HUES48 (cell line): ENCODE measurements around the gene SPG7.

Experiments
- H3K27ac ChIP-seq: one replicate; pipeline ENCODE4 v1.7.0; 2013; ENCODE audit warnings: low read depth, low read length, inconsistent platforms
- H3K27me3 ChIP-seq: 2 replicates; pipeline ENCODE4 v1.6.1; 2013; ENCODE audit warnings: mild to moderate bottlenecking, low read length; ENCODE audit not compliant: control insufficient read depth, insufficient read depth
- H3K36me3 ChIP-seq: 2 replicates; pipeline ENCODE4 v1.6.1; 2013; ENCODE audit warnings: low read length; ENCODE audit not compliant: control insufficient read depth, insufficient read depth
- H3K4me1 ChIP-seq: 2 replicates; pipeline ENCODE4 v1.6.1; 2013; ENCODE audit warnings: mild to moderate bottlenecking, low read length; ENCODE audit not compliant: control insufficient read depth, insufficient read depth
- H3K4me3 ChIP-seq: 2 replicates; pipeline ENCODE4 v1.5.1; 2013; ENCODE audit warnings: mild to moderate bottlenecking, low read depth, low read length
- H3K9ac ChIP-seq: 2 replicates; pipeline ENCODE4 v1.6.1; 2013; ENCODE audit warnings: mild to moderate bottlenecking, low read depth, low read length, moderate library complexity
- H3K9me3 ChIP-seq: 2 replicates; pipeline ENCODE4 v1.6.1; 2013; ENCODE audit warnings: low read length; ENCODE audit not compliant: control insufficient read depth, insufficient read depth

Gene SPG7

GRCh38 chr16:89557690-89558490 is 49.7 kb downstream of the SPG7 start:
- H3K36me3 ChIP-seq: peaks cover 71% of the 10 kb centered on the region

GRCh38 chr16:89560378-89561141 is 52.4 kb downstream of the SPG7 start, which contains the start of gene RPL13:
Gene RPL13, plus strand, starts transcription at chr16:89560682. Its CDS starts 278 bp downstream, at chr16:89560960.
- Histone ChIP-seq H3K9me3 (no peaks in the 10 kb centered on the region), H3K36me3 (peaks cover 62% of the 10 kb centered on the region), H3K27ac (peak within 1 kb of the TSS; percentile 97), H3K4me1 (peaks cover 31% of the 10 kb centered on the region), H3K9ac (peak within 1 kb of the TSS; percentile 99), H3K27me3 (no peaks in the 10 kb centered on the region), H3K4me3 (peak within 1 kb of the TSS; percentile 94)

More at GRCh38 chr16:89557690-89558490, 49.7 kb downstream of the SPG7 start:
- Histone ChIP-seq H3K9me3 (no peaks in the 10 kb centered on the region), H3K27me3 (no peaks in the 10 kb centered on the region), H3K4me3 (no peak overlapping the region), H3K4me1 (peaks cover 10% of the 10 kb centered on the region), H3K9ac (no peak overlapping the region), H3K27ac (no peak overlapping the region)

- Histone ChIP-seq H3K9ac (peak overlapping the region; percentile 99), H3K4me3 (peak overlapping the region; percentile 94), H3K27me3 (no peaks in the 10 kb centered on the region), H3K9me3 (no peaks in the 10 kb centered on the region), H3K27ac (peak overlapping the region; percentile 97), H3K36me3 (peaks cover 54% of the 10 kb centered on the region), H3K4me1 (peaks cover 35% of the 10 kb centered on the region)
Observed at GRCh38 chr16:89561142-89561883, 53.1 kb downstream of the SPG7 start.

- peak overlapping the region; percentile 97 for H3K27ac ChIP-seq
Observed at GRCh38 chr16:89561884-89562599, 53.8 kb downstream of the SPG7 start.

GRCh38 chr16:89562939-89563338 is 54.7 kb downstream of the SPG7 start:
- H3K27ac ChIP-seq: peak overlapping the region; percentile 76
- peaks cover 41% of the 10 kb centered on the region for H3K36me3 ChIP-seq
- H3K27me3 ChIP-seq: no peaks in the 10 kb centered on the region
- H3K9ac ChIP-seq: no peak overlapping the region
- H3K4me1 ChIP-seq: peaks cover 38% of the 10 kb centered on the region
- peak overlapping the region; percentile 21; the same call in 1 of the 2 replicates for H3K4me3 ChIP-seq
- no peaks in the 10 kb centered on the region for H3K9me3 ChIP-seq

More at GRCh38 chr16:89561884-89562599, 53.8 kb downstream of the SPG7 start:
- Histone ChIP-seq H3K36me3 (peaks cover 47% of the 10 kb centered on the region), H3K27me3 (no peaks in the 10 kb centered on the region), H3K4me1 (peaks cover 38% of the 10 kb centered on the region), H3K9me3 (no peaks in the 10 kb centered on the region), H3K9ac (peak overlapping the region; percentile 99), H3K4me3 (peak overlapping the region; percentile 94)

- Histone ChIP-seq H3K4me1 (peaks cover 38% of the 10 kb centered on the region), H3K36me3 (peaks cover 38% of the 10 kb centered on the region), H3K9ac (0 out of 2 replicates have a peak overlapping the region, but pooled peaks have one; percentile 15), H3K4me3 (peak overlapping the region; percentile 25; the same call in 1 of the 2 replicates), H3K27ac (peak overlapping the region; percentile 76), H3K27me3 (no peaks in the 10 kb centered on the region), H3K9me3 (no peaks in the 10 kb centered on the region)
Observed at GRCh38 chr16:89563639-89564392, 55.6 kb downstream of the SPG7 start.

- H3K9me3 ChIP-seq: no peaks in the 10 kb centered on the region
- H3K4me3 ChIP-seq: peak overlapping the region; percentile 25; the same call in 1 of the 2 replicates
- peaks cover 38% of the 10 kb centered on the region for H3K4me1 ChIP-seq
- peaks cover 38% of the 10 kb centered on the region for H3K36me3 ChIP-seq
- peak overlapping the region; percentile 45 for H3K9ac ChIP-seq
- no peaks in the 10 kb centered on the region for H3K27me3 ChIP-seq
- H3K27ac ChIP-seq: peak overlapping the region; percentile 81
Observed at GRCh38 chr16:89564476-89565255, 56.5 kb downstream of the SPG7 start.

GRCh38 chr16:89565256-89565505 is 57.0 kb downstream of the SPG7 start:
- H3K9me3 ChIP-seq: no peaks in the 10 kb centered on the region
- peak overlapping the region; percentile 55; the same call in 1 of the 2 replicates for H3K4me3 ChIP-seq
- no peaks in the 10 kb centered on the region for H3K27me3 ChIP-seq
- peak overlapping the region; percentile 81 for H3K27ac ChIP-seq
- peaks cover 38% of the 10 kb centered on the region for H3K36me3 ChIP-seq
- H3K4me1 ChIP-seq: peaks cover 38% of the 10 kb centered on the region
- H3K9ac ChIP-seq: no peak overlapping the region

GRCh38 chr16:89565506-89566372 is 57.5 kb downstream of the SPG7 start:
- Histone ChIP-seq H3K9ac (peak overlapping the region; percentile 41; the same call in 1 of the 2 replicates), H3K4me1 (peaks cover 38% of the 10 kb centered on the region), H3K9me3 (no peaks in the 10 kb centered on the region), H3K36me3 (peaks cover 38% of the 10 kb centered on the region), H3K27me3 (no peaks in the 10 kb centered on the region), H3K4me3 (peak overlapping the region; percentile 55), H3K27ac (peak overlapping the region; percentile 81)
